Left ventricle myocardium inferior (tissue), 1 donor: ENCODE data around the gene MMP17. TPM values are rescaled to one million over a fixed set of nuclear protein-coding genes. Genes with fewer than 3 reads are reported as not detected.
A peak's percentile ranks its signal among the peaks of the same experiment; 100 is the strongest.

Source experiments
- DNase-seq: peaks from one replicate; pipeline ENCODE4 v3.0.0-alpha.2; 2020
- H3K27ac ChIP-seq: fragments of 200-600 bp; replicated peaks from 2 replicates; pipeline ENCODE4 v1.8.0; 2021
- H3K27me3 ChIP-seq: fragments of 200-600 bp; 2 replicates; pipeline ENCODE4 v1.8.0; 2021; ENCODE audit warnings: low read depth
- H3K36me3 ChIP-seq: fragments of 200-600 bp; 2 replicates; pipeline ENCODE4 v1.8.0; 2021
- H3K4me1 ChIP-seq: fragments of 200-600 bp; 2 replicates; pipeline ENCODE4 v1.8.0; 2021
- H3K4me3 ChIP-seq: fragments of 200-600 bp; 2 replicates; pipeline ENCODE4 v1.8.0; 2021; ENCODE audit warnings: mild to moderate bottlenecking, moderate library complexity
- H3K9me3 ChIP-seq: fragments of 200-600 bp; replicated peaks from 2 replicates; pipeline ENCODE4 v1.8.0; 2021
- CTCF ChIP-seq: fragments of 200-600 bp; IDR thresholded peaks from 2 replicates; pipeline ENCODE4 v1.8.0; 2021; ENCODE audit warnings: antibody characterized with exemption, mild to moderate bottlenecking, borderline replicate concordance
- intact Hi-C: fragments of 100-400 bp; cut with micrococcal nuclease; formaldehyde crosslinking; loops from one replicate; pipeline ENCODE4 v1.11.0; 2022
- total RNA-seq: library from RNA; stranded (reverse); fragmentation: NEBNext Ultra II Directional; extraction: Animal tissue kit (Norgen Biotek cat#: 25700); gene quantifications from one replicate; pipeline ENCODE4 v1.2.1, GENCODE V29; 2021
- donor health status: DM: no; HTN: yes; CAD: no; lungs with severe emphysema.

MMP17 gene
- total RNA-seq, 1 donor from 2014 or later: 0.77 TPM

- no peak for DNase-seq
Measured at GRCh38 chr12:131856366-131857097, 28.3 kb downstream of the MMP17 start.

GRCh38 chr12:131857908-131858850, 30.0 kb downstream of the MMP17 start:
- no peak overlapping the region for H3K4me3 ChIP-seq
- no peak for TF ChIP-seq CTCF
- intact Hi-C loops: no loop called here
- peaks cover 68% of the 10 kb centered on the region for H3K27me3 ChIP-seq
- no peaks in the 10 kb centered on the region for H3K9me3 ChIP-seq
- H3K36me3 ChIP-seq: no peaks in the 10 kb centered on the region
- DNase-seq: no peak
- peaks cover 8% of the 10 kb centered on the region for H3K4me1 ChIP-seq
- H3K27ac ChIP-seq: no peak overlapping the region

More at GRCh38 chr12:131856366-131857097, 28.3 kb downstream of the MMP17 start:
- intact Hi-C loops: no loop called here
- H3K27me3 ChIP-seq: peaks cover 67% of the 10 kb centered on the region
- H3K4me1 ChIP-seq: peaks cover 8% of the 10 kb centered on the region
- H3K9me3 ChIP-seq: no peaks in the 10 kb centered on the region
- TF ChIP-seq CTCF: no peak
- no peak overlapping the region for H3K4me3 ChIP-seq
- H3K27ac ChIP-seq: no peak overlapping the region
- no peaks in the 10 kb centered on the region for H3K36me3 ChIP-seq

DNA sequence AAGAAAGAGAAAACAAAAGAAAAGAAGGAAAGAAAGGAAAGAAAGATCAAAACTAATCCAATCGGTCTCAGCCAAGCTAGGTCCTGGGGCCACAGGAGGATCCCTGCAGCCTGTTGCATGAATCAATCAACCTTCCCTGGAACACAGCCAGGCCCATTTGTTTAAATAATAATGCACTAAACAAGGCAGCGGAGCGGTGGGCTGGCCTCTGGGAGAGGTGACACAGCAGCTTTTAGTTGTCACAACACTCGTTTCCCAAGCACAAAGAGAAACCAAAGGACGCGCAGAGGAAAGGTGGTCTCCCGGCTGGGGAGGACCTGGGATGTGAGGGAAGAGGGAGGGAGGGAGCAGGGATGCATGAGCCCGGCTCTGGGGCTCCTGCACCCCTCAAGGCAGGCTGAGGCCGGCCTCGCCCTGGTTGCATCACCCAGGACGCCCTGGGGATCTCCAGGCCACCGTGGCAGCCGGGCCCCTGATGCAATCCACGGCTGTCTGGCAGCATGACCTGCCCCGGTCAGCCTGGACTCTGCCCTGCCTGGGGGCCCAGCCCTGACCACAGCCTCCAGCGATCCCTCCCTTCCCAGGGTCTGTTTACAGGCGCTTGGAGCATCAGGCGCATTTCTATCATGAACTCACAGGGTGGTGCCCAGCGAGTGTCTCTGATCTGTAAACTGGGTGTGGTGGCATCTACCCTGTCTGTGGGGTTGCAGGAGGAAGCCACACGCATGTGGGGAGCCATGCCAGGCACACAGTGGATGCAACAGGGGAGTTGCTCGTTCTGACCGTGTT, 32.5 kb downstream of the MMP17 start:
- TF ChIP-seq CTCF: no peak
- Histone ChIP-seq H3K36me3 (no peaks in the 10 kb centered on the region), H3K4me1 (peaks cover 8% of the 10 kb centered on the region), H3K4me3 (peak overlapping the region; percentile 50), H3K27me3 (peaks cover 53% of the 10 kb centered on the region), H3K27ac (peak overlapping the region; percentile 27), H3K9me3 (no peaks in the 10 kb centered on the region)
- DNase-seq: peak; percentile 41
- intact Hi-C loops: no loop called here

DNA sequence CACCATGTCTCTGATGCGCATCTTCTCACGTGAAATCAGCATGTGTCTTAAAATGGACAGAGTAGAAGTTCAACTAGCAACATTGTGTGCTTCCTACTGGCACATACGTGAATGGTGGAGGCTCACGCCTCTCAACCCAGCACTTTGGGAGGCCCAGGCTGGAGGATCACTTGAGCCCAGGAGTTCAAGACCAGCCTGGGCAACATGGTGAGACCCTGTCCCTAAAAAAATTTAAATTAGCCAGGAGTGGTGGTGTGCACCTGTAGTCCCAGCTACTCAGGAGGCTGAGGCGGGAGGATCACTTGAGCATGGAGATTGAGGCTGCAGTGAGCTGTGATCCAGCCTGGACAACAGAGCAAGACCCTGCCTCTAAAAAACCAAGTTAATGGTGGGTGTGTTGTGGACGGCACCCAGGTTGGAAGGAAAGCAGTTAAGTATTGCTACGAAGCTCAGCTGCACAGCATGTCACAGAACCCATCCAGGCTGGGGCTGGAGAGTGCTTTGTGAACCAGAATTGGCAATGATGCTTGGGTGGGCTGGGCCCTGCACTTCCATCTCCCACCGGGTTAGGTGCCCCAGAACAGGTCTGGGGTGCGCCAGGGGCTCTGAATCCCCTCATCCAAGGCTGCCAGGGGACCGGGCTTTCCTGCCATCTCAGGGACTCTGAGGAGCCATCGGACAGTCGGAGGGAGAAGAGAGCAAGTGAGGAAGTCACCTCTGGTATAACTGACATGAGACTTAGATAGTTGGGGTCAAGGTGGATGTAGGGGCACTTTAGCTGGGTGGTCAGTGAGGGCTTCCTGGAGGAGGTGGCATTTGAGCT, 33.3 kb downstream of the MMP17 start:
- intact Hi-C loops: no loop called here
- H3K27ac ChIP-seq: no peak overlapping the region
- DNase-seq: no peak
- H3K4me3 ChIP-seq: no peak overlapping the region
- peaks cover 8% of the 10 kb centered on the region for H3K4me1 ChIP-seq
- no peak for TF ChIP-seq CTCF
- no peaks in the 10 kb centered on the region for H3K9me3 ChIP-seq
- no peaks in the 10 kb centered on the region for H3K36me3 ChIP-seq
- peaks cover 44% of the 10 kb centered on the region for H3K27me3 ChIP-seq
